ENCODE measurements around the gene PHYKPL.

DNA sequence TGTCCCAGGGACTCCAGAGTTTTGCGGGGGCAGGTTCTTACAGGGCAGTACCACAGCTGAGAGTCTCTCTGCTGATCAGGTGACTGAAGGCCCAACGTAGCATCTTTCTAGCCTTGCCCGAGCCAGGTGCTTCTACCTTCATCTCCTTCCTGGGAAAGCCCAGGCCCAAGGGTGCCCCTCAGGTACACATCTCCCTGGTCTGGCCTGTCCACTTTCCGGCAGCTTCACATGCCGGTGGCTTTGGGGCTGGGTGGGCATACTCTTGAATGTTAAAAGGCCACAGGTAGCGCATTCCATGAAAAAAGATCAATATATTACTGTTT is 5.7 kb upstream of the PHYKPL start:
- no peak for TF ChIP-seq EZH2 (IDR thresholded peaks at IDR 0.05; ENCODE audit: low read length, missing control alignments)
- TF ChIP-seq, protein P1, sequence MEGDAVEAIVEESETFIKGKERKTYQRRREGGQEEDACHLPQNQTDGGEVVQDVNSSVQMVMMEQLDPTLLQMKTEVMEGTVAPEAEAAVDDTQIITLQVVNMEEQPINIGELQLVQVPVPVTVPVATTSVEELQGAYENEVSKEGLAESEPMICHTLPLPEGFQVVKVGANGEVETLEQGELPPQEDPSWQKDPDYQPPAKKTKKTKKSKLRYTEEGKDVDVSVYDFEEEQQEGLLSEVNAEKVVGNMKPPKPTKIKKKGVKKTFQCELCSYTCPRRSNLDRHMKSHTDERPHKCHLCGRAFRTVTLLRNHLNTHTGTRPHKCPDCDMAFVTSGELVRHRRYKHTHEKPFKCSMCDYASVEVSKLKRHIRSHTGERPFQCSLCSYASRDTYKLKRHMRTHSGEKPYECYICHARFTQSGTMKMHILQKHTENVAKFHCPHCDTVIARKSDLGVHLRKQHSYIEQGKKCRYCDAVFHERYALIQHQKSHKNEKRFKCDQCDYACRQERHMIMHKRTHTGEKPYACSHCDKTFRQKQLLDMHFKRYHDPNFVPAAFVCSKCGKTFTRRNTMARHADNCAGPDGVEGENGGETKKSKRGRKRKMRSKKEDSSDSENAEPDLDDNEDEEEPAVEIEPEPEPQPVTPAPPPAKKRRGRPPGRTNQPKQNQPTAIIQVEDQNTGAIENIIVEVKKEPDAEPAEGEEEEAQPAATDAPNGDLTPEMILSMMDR (conservative IDR thresholded peaks at IDR 0.05 in 1 of 2, IDR thresholded peaks at IDR 0.05 in 1 of 2; ENCODE audit: low read depth in 1 of 2, low read length in 2 of 2): no peak
